NCI-H1436 (cell line): ENCODE data around the gene RAET1G.
"Not testable (repeated sequence)": the region's sequence is repeated elsewhere in the genome, so short reads cannot be mapped to it uniquely, and the experiment has no call there.

Experiments used
- DNase-seq: peaks from one replicate; lab custom pipeline; 2025; lab: John Stamatoyannopoulos, UW

The RAET1G gene

DNA sequence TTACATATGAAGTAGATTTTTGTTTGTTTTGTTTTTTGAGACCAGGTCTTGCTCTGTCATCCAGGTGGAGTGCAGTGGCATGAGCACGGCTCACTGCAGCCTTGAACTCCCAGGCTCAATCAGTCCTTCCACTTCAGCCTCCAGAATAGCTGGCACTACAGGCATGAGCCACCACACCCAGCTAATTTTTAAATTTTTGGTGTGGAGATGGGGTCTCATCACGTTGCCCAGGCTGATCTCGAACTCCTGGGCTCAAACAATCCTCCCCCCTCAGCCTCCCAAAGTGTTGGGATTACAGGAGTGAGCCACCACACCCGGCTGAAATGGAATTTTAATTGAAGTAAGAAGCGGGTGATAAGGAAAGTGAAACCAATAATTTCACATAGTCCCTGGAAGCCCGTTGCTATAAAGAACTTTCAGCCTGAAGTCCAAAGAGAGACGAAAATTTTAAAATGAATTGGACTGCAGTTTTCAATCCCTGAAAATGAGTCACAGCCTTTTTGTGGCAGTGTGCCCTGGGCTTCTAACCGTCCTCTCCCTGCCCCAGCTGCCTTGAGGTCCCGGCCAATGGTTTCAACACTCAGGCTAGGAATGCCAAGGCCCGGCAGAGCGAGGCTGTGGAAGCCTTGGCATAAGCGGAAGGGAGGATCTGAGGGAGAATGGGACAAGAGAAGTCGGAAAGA, 25.8 kb downstream of the RAET1G start:
- DNase-seq, result no peak

DNA sequence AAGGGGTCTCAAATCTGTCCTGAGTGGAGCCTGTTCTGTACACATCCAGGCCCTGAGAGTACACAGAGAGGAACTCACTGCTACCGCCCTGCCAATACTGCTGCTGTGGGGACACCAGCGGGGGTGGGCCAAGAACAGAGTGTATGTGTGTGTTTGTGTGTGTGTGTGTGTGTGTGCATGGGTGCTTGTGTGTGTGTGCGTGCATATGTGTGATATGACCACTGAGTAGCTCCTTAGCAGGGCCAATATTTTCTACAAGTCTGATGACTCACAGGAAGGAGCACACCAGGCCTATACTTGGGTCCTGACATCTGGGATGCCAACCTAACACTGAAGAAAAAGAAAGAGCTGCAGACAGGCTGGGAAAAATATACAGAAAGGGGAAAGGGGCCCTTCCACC, 26.4 kb downstream of the RAET1G start:
- DNase-seq, result no peak

DNA sequence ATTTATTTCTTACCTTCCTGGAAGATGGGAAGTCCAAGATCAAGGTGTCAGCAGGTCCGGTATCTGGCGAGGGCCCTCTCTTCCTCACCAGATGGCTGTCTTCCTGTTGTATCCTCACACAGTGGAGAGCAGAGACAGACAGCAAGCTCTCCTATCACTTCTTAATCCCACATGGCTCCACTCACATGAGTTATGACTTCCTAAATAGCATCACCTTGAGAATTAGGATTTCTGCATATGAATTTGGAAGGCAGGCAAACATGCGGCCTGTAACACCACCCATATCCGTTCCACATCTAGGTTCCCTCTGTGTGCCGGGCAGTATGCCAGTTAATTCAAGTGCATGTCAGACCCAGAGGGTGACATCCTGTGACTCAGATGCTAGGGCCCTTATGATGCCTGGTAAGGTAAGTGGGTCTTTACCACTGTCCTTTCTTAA, 27.1 kb downstream of the RAET1G start:
- no peak for DNase-seq

DNA sequence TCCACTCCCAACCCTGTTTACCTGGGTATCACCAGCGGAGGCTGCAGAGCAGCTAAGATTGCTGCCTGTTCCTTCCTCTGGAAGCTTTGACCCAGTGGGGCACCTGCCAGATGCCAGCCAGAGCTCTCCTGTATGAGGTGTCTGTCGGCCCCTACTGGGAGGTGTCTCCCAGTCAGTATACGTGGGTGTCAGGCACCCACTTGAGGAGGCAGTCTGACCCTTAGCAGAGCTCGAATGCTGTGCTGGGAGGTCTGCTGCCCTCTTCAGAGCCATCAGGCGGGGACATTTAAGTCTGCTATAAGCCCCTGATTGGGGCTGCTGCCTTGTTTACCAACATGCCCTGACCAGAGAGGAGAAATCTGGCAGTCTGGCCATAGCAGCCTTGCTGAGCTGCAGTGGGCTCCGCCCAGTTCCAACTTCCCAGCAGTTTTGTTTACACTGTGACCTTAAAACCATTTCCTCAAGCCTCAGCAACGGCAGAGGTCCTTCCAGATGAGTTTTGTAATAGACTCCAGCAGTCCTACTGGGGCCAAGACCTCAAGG, 27.8 kb downstream of the RAET1G start:
- no peak for DNase-seq

DNA sequence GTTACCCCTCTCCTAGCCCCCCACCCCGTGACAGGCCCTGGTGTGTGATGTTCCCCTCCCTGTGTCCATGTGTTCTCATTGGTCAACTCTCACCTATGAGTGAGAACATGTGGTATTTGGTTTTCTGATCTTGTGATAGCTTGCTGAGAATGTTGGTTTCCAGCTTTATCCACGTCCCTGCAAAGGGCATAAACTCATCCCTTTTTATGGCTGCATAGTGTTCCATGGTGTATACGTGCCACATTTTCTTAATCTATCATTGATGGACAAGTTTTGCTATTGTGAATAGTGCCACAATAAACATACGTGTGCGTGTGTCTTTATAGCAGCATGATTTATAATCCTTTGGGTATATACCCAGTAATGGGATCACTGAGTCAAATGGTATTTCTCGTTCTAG, 31.1 kb downstream of the RAET1G start:
- DNase-seq, result not testable (repeated sequence)

DNA sequence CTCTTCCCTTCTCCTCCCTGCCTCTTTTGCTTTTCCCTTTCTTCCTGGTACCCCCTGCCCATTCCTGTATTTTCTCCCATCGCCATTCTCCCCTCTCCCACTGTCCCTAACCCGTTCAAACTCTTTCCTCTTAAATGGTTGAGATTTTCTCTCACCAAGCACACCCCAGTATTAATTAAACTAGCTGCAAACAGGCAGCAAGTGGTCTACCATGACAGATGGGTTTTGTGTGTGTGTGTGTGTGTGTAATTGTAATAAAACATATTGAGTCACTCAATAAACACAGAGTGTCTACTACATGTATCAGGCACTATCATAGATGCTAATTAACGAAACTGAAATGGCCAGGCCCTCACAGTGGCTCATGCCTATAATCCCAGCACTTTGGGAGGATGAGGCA, 31.7 kb downstream of the RAET1G start:
- DNase-seq, result no peak

DNA sequence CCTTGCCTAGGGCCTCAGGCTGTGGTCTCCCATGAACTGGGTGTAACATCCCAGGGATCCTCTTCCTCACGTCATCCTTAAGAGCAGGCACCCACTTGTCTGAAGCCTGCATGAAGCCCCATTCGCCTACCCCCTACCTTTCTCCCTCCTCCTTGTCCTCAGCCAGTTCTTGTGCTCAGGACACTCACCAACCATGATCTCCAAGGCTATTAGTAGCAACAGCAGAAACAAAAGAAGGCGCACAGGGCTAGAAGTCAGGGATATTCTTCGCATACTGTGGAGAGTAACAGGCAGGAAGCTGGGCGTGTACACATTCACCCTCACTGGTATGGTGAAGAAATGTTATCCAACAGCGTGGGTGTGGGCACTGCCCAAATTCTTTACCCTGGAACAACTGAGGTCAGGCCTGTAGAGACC, 32.3 kb downstream of the RAET1G start:
- DNase-seq, result no peak

DNA sequence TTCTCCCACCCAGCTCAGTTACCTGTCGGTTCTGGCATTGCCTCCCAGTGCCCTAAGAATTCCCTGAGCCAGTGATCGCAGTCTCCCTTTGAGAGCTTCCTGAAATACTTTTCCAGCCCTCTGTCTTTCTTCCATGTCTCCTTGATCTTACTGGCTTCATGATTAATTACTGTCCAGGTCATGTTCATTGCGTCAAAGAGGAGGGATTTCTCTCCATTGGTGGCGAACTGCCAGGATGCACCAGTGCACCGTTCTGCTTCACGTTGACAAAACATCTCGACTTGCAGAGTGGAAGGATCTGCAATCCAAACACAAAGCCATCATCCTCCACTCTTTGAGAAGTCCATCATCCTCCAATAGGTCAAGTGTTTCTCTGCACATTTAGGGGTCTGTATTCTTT, 33.6 kb downstream of the RAET1G start:
- DNase-seq, result no peak

DNA sequence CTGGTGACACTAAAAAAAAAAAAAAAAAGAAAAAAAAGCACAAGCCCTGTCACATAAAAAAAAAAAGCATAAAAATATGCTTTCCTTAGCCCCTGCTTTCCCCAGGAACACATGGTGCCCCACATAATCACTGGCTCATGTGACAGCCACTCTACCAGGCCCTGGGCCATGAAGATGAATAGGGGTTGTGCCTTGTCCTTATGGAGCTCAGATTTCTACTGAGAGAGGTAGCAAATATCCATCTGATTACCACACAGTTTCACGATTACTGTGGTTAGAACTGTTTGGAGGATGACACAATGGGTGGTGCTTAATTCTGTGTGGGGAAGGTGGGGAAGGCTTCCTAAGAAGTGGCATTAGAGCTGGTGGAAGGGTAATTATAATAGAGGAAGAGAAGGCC, 34.3 kb downstream of the RAET1G start:
- DNase-seq, result no peak

DNA sequence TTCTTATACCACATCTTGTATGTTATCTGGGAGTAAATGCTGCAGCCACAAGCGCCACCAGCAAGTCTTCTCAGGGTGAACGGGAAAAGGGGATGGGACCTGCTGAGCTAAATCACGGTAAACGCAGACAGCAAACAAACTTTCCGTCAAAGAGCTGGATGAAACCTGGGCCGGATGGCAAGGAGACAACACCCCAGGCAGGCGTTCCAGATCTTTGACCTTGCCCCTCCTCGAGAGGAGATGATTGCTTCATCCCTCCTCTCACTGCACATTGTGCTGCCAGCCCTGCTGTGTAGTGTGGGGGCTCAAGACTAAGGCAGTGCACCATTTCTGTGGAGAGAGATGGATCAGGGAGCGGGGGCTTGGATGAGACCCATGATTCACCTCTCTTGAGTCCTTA, 34.8 kb downstream of the RAET1G start:
- DNase-seq, result no peak

DNA sequence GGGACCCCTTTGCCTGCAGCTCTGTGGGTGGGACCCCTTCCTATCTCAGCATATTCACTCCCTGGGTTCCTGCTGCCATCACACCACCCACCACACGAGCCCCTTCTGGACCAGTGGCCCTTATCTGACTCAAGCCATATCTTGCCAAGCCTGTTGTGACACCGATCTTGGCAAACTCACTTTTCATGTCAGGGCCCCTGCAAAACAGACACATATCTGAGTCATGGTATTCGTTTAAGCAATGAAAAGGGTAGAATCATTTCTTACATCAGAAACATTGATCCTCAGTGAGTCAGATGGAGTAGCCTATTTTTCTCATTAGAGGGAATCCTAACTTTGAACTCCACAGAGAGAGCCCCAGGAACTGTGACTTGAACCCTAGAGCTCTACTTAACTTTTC, 35.6 kb downstream of the RAET1G start:
- no peak for DNase-seq

DNA sequence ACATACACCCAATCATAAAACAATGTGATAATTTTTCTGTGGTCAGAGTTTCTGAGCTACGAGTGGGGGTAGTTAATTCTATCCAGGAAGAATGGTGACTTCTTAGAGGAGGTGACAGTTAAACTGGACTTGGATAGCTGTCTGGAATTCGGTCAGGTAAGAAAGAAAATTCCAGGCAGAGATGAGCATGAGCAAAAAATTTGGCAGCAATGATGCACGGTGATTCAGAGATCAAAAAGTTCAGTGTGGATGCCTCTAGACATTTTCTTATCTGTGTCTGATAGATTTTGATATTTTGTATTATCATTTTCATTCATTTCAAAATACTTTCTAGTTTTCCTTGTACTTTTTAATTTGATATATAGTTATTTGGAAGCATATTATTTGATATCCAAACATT, 37.0 kb downstream of the RAET1G start:
- no peak for DNase-seq

DNA sequence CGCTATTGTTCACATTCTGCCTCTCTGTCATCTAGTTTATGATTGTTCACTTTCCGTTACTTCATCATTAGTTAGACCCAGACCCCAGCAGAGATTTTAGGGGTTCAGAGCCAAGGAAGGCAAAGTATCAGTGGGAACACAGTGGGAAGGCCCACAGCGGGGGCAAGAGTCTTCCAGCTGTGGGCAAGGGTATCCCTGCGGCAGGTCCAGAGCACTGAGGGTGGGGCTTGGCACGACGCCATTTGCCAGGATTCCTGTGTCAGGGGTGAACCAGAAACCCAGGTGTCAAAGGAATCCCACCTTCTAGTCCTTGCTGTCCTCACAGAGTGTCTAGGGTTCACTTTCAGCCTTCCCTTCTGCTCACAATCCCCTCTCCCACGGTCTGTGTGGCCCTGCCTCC, 38.3 kb downstream of the RAET1G start:
- DNase-seq, result no peak

DNA sequence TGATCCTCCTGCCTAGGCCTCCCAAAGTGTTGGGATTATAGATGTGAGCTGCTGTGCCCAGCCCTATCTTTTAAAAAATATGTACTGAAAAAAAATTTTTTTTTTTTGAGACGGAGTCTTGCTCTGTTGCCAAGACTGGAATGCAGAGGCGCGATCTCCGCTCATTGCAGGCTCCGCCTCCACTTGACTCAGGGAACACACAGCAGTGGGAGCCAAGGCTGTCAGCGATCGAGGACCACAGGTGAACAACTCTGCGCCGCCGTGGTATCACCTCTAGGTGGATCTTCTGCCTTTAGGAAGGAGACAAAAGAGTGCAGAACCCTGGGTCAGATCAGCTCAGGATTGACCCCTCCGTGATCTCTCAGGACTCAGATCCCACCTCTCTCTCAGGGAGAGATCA, 38.7 kb downstream of the RAET1G start:
- no peak for DNase-seq

DNA sequence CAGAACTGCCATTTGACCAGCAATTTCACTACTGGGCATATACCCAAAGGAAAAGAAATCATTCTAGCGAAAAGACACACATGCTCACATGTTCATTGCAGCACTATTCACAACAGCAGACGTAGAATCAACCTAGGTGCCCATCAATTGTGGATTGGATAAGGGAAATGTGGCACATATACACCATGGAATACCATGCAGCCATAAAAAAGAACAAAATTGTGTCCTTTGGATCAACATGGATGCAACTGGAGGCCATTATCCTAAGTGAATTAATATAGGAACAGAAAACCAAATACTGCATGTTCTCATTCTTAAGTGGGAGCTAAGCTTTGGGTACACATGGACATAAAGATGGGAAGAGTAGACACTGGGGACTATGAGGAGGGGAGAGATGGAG, 41.1 kb downstream of the RAET1G start:
- no peak for DNase-seq

DNA sequence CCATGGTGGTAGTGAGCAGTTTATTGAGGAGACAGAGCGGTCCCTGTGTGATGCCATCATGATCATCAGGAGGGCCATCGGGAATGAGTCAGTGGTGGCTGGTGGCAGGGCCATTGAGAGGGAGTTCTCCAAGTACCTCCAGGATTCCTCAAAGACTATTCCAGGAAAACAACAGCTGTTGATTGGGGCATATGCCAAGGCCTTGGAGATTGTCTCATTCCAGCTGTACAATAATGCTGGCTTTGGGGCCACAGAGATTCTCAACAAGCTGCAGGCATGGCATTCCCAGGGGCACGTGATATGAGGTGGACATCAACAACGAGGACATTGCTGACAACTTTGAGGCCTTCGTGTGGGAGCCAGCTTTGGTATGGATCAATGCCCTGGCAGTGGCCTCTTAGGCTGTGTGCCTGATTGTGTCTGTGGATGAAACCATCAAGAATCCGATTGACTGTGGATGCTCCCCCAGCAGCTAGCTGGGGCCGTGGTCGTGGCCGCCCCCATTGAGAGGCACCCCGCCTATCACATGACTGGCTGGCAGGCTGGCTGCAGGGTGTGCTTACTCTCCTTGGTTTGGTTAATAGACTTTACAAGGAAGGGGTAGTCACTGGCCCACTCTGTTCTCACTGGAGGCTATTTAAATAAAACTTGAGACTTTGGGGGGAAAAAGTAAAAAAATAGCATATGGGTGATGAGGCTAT, 41.7 kb downstream of the RAET1G start:
- no peak for DNase-seq

DNA sequence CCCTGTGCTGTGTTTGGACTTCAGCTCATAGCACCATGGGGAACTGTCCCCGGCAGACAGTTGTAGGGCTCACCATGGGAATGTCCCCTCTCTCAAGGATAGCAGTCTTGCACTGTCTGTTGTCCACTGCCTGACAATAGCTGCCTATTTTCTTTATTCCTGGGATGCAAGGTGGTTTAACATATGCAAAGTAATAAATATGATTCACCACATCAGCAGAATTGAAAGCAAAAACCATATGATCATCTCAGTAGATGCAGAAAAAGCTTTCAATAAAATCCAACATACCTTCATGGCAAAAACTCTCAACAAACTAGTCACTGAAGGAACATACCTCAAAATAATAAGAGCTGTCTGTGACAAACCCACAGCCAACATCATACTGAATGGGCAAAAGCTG, 45.3 kb downstream of the RAET1G start:
- no peak for DNase-seq

DNA sequence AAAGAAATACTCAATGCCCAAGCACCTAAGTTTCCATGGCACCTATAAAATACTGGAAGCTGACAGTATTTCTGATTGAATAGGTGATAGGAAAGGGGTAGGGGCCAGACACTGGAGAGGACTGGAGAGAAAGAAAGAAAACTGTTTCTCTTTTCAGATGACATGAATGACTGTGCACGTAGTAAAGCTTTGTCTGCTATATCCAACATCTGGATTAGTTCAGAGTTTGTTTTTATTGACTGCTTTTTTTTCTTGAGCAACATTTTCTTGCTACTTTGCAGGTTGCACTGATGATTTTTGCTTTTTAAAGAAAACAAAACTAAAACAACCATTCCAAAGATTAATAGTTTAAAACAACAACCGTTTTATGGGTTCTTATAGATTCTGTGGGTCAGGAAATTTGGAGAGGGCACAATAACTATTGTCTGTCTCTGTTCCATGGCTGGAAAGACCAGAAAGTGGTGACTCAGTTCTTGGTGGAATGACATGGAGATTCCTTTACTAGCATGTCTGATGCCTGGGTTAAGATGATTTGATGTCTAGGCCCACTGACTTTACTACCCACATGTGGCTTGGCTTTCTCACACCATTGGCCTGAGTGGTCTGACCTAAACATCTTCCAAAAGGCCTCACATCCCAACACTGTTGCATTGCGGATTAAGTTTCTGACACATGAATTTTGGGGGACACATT, 46.5 kb downstream of the RAET1G start:
- DNase-seq, result no peak

DNA sequence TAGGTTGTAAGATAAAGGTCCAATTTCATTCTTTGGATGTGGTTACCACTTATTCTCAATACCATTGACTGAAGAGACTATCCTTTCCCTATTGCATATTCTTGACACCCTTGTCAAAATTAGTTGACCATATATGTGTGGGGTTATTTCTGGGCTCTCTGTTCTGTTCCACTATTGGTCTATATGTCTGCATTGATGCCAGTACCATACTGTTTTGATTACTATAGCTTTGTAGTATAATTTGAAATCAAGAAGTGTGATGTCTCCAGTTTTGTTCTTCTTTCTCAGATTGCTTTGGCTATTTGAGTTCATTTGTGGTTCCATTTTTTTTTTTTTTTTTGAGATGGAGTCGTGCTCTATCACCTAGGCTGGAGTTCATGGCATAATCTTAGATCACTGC, 50.7 kb downstream of the RAET1G start:
- no peak for DNase-seq

DNA sequence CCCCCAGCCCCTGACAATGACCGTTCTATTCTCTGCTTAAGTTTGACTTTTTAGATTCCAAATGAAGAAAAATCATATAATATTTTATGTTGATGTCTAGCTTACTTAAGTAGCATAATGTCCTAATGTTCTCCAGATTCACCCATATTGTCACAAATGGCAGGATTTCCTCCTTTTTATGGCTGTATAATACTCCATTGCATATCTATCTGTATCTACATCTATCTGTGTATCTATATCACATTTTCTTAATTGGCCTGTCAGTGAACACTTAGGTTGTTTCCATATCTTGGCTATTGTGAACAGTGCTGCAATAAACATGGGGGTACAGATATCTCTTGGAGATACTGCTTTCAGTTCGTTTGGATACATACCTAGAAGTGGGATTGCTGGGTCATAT, 51.7 kb downstream of the RAET1G start:
- DNase-seq, result no peak

DNA sequence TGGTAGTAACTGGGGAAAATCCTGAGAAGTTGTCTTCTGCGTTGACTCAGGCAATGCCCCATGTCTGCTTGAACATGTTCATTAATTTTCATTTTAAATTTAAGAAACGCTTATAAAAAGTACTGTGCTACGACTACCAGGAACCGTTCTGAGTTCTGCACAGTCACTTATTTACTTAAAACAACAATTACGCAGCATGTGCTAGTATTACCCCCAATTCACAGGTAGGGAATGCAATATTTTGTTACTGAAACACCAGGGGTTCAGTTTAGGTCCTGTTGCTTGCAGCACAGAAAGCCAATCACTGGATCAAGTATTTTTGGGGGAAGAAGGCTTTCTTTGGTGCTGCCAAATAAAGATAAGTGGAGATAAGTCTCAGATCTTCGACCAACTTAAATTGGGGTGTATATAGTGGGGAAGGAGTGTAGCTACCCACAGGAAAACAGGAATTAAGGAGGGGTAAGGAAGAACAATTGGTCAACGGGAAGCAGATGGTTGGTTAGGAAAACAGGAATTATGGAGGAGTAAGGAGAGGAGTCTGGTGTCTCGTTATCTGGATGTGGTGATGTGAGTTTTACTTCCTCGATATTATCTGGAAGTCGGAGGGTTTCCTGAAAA, 53.5 kb downstream of the RAET1G start:
- no peak for DNase-seq

DNA sequence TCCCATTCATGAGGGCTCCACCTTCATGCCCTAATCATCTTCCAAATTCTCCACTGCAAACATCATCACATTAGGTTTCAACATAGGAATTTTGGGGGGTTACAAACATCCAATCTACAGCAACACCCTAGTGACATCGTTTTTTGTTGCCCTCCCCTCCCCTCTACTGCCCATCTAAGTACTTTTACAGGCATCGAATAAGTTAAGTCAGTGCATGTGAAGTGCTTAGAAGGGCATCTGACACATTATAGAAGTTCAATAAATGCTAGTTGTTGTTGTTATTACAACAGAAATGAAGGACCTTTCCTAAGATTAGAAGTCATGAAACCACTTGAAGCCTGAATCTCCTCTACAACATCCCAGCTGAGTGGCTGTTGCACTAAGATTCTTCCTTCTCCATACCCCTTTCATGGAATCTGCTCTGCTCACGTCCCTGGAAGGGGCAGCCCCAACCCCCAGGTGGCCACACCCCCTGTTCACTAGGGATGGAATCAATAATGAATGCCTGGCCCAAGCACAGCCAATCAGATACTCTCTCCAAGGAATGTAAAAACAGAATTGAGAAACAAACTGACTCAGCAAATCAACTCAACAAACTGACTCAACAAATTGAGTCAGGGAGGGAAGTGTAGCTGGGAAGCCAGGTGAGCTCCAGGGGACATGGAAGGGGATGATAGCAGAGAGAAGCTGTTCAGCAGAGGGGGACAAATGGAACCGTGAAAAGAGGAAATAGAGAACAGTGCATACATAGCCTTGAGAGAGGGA, 54.9 kb downstream of the RAET1G start:
- DNase-seq, result no peak
